Activated CD8-positive, alpha-beta T cell treated with anti-CD3 and anti-CD28 coated beads for 36 hours (primary cell): ENCODE results near the gene RNF150. TPM values are rescaled to one million over a fixed set of nuclear protein-coding genes. Genes with fewer than 3 reads are reported as not detected.
"Not testable (repeated sequence)": the region's sequence is repeated elsewhere in the genome, so short reads cannot be mapped to it uniquely, and the experiment has no call there.

Source experiments
- ATAC-seq: fragments of 200-7000 bp; cut with Tn5 transposase; one replicate; pipeline ENCODE4 v1.10.0; 2021; ENCODE audit warnings: mild to moderate bottlenecking, moderate library complexity
- CTCF ChIA-PET: fragments of 350-600 bp; sonication (Branson Sonifier 250); formaldehyde crosslinking; loops from one replicate; lab custom pipeline; 2021; ENCODE audit warnings: antibody characterized with exemption; lab: Charles Lee
- POLR2A ChIA-PET: fragments of 350-600 bp; sonication (Branson Sonifier 250); formaldehyde crosslinking; loops from one replicate; lab custom pipeline; 2021; ENCODE audit warnings: antibody characterized with exemption; lab: Charles Lee
- DNase-seq: peaks from one replicate; pipeline ENCODE4 v3.0.0-alpha.2; 2020
- H3K27ac Mint-ChIP-seq: one replicate; pipeline ENCODE4 v1.8.0; 2021; ENCODE audit warnings: mild to moderate bottlenecking, mixed read lengths
- H3K27me3 Mint-ChIP-seq: one replicate; pipeline ENCODE4 v1.8.0; 2021; ENCODE audit warnings: mixed read lengths
- H3K36me3 Mint-ChIP-seq: one replicate; pipeline ENCODE4 v1.8.0; 2021; ENCODE audit warnings: low read depth, mixed read lengths
- H3K4me1 Mint-ChIP-seq: one replicate; pipeline ENCODE4 v1.8.0; 2021; ENCODE audit warnings: low read depth, mixed read lengths
- H3K4me3 Mint-ChIP-seq: one replicate; pipeline ENCODE4 v1.8.0; 2021; ENCODE audit warnings: mild to moderate bottlenecking, moderate library complexity, mixed read lengths
- H3K9me3 Mint-ChIP-seq: one replicate; pipeline ENCODE4 v1.8.0; 2021; ENCODE audit warnings: mixed read lengths
- intact Hi-C: fragments of 100-400 bp; cut with micrococcal nuclease; formaldehyde crosslinking; loops from one replicate; pipeline ENCODE4 v1.10.0; 2022
- total RNA-seq, 2 experiments: library from RNA; stranded (reverse); gene quantifications; one replicate each; pipeline ENCODE4 v1.2.3, GENCODE V29; 2021
- TF ChIP-seq, protein P1 (sequence below): fragments of 200-600 bp; IDR thresholded peaks from one replicate; pipeline ENCODE4 v1.8.0; 2022; ENCODE audit warnings: antibody characterized with exemption, mild to moderate bottlenecking

The RNF150 gene
- total RNA-seq, 2 experiments from 2014 or later, result 0.09 to 0.43 TPM

- no peak overlapping the region for H3K27ac Mint-ChIP-seq
- no peaks in the 10 kb centered on the region for H3K4me1 Mint-ChIP-seq
- no peaks in the 10 kb centered on the region for H3K36me3 Mint-ChIP-seq
- no peak overlapping the region for H3K4me3 Mint-ChIP-seq
- ATAC-seq (no peak), DNase-seq (no peak)
- ChIA-PET POLR2A (no interaction called here), CTCF (no interaction called here)
- intact Hi-C loops, result no loop called here
- no peaks in the 10 kb centered on the region for H3K9me3 Mint-ChIP-seq
- no peaks in the 10 kb centered on the region for H3K27me3 Mint-ChIP-seq
- TF ChIP-seq, protein P1, sequence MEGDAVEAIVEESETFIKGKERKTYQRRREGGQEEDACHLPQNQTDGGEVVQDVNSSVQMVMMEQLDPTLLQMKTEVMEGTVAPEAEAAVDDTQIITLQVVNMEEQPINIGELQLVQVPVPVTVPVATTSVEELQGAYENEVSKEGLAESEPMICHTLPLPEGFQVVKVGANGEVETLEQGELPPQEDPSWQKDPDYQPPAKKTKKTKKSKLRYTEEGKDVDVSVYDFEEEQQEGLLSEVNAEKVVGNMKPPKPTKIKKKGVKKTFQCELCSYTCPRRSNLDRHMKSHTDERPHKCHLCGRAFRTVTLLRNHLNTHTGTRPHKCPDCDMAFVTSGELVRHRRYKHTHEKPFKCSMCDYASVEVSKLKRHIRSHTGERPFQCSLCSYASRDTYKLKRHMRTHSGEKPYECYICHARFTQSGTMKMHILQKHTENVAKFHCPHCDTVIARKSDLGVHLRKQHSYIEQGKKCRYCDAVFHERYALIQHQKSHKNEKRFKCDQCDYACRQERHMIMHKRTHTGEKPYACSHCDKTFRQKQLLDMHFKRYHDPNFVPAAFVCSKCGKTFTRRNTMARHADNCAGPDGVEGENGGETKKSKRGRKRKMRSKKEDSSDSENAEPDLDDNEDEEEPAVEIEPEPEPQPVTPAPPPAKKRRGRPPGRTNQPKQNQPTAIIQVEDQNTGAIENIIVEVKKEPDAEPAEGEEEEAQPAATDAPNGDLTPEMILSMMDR, result no peak
Observed at GRCh38 chr4:141057582-141057981, 75.7 kb downstream of the RNF150 start.

GRCh38 chr4:141056473-141056872 is 76.8 kb downstream of the RNF150 start:
- no peak overlapping the region for H3K4me3 Mint-ChIP-seq
- ATAC-seq (no peak), DNase-seq (no peak)
- H3K27ac Mint-ChIP-seq, result no peak overlapping the region
- TF ChIP-seq, protein P1, result no peak
- POLR2A ChIA-PET, result no interaction called here
- no peaks in the 10 kb centered on the region for H3K27me3 Mint-ChIP-seq
- H3K9me3 Mint-ChIP-seq, result no peaks in the 10 kb centered on the region
- CTCF ChIA-PET, result no interaction called here
- intact Hi-C loops, result no loop called here
- H3K36me3 Mint-ChIP-seq, result no peaks in the 10 kb centered on the region
- H3K4me1 Mint-ChIP-seq, result no peaks in the 10 kb centered on the region

- TF ChIP-seq, protein P1, result no peak
- intact Hi-C loops, result no loop called here
- H3K36me3 Mint-ChIP-seq, result no peaks in the 10 kb centered on the region
- no peak overlapping the region for H3K27ac Mint-ChIP-seq
- H3K9me3 Mint-ChIP-seq, result no peaks in the 10 kb centered on the region
- H3K27me3 Mint-ChIP-seq, result no peaks in the 10 kb centered on the region
- DNase-seq (no peak), ATAC-seq (no peak)
- no peaks in the 10 kb centered on the region for H3K4me1 Mint-ChIP-seq
- H3K4me3 Mint-ChIP-seq, result no peak overlapping the region
- ChIA-PET CTCF (no interaction called here), POLR2A (no interaction called here)
Observed at GRCh38 chr4:141054446-141054845, 78.8 kb downstream of the RNF150 start.

DNA sequence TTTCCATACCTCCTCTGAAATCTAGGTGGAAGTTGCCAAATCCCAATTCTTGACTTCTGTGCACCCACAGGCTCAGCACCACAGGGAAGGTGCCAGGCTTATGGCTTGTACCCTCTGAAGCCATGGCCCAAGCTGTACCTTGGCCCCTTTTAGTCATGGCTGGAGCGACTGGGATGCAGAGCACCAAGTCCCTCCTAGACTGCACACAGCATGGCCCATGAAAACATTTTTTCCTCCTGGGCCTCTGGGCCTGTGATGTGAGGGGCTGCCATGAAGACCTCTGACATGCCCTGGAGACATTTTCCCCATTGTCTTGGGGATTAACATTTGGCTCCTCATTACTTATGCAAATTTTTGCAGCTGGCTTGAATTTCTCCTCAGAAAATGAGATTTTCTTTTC is 82.3 kb downstream of the RNF150 start:
- ATAC-seq, POLR2A ChIA-PET, CTCF ChIA-PET: not testable (repeated sequence)

GRCh38 chr4:141047228-141047884 is 85.9 kb downstream of the RNF150 start:
- CTCF ChIA-PET, result no interaction called here
- no peaks in the 10 kb centered on the region for H3K27me3 Mint-ChIP-seq
- no peak overlapping the region for H3K27ac Mint-ChIP-seq

More for the DNA sequence above, 82.3 kb downstream of the RNF150 start:
- H3K27me3 Mint-ChIP-seq, DNase-seq, H3K4me1 Mint-ChIP-seq, H3K27ac Mint-ChIP-seq, intact Hi-C loops, H3K9me3 Mint-ChIP-seq, H3K36me3 Mint-ChIP-seq, H3K4me3 Mint-ChIP-seq: not testable (repeated sequence)

More at GRCh38 chr4:141047228-141047884, 85.9 kb downstream of the RNF150 start:
- POLR2A ChIA-PET, result no interaction called here
- ATAC-seq (no peak), DNase-seq (no peak)
- H3K4me1 Mint-ChIP-seq, result no peaks in the 10 kb centered on the region
- no peaks in the 10 kb centered on the region for H3K36me3 Mint-ChIP-seq
- H3K4me3 Mint-ChIP-seq, result no peak overlapping the region
- intact Hi-C loops, result no loop called here
- H3K9me3 Mint-ChIP-seq, result no peaks in the 10 kb centered on the region
- TF ChIP-seq, protein P1, result no peak
